Measurements from ENCODE around the gene LSM2. TPM values are rescaled to one million over a fixed set of nuclear protein-coding genes. Genes with fewer than 3 reads are reported as not detected.
"Not testable (repeated sequence)": the region's sequence is repeated elsewhere in the genome, so short reads cannot be mapped to it uniquely, and the experiment has no call there.

LSM2 gene
- total RNA-seq, 1 donor from 2014 or later: 55.8 TPM

GRCh38 chr6:31822036-31822821 lies 15.5 kb upstream of the LSM2 start:
- H3K27ac Mint-ChIP-seq: peak overlapping the region; percentile 96
- TF ChIP-seq CTCF (IDR thresholded peaks at IDR 0.05; ENCODE audit: unreplicated experiment): no peak
- H3K4me1 Mint-ChIP-seq: peaks cover 68% of the 10 kb centered on the region
- no peaks in the 10 kb centered on the region for H3K27me3 Mint-ChIP-seq (ENCODE audit: low read depth)
- peaks cover 10% of the 10 kb centered on the region for H3K36me3 Mint-ChIP-seq
- H3K4me3 Mint-ChIP-seq: peak overlapping the region; percentile 78
- H3K9me3 Mint-ChIP-seq: peaks cover 4% of the 10 kb centered on the region
- DNase-seq (ENCODE audit: low spot score in 2 of 2, unreplicated experiment in 2 of 2): peak in 1 of 2 experiments; percentile 58

GRCh38 chr6:31821301-31822035 lies 14.7 kb upstream of the LSM2 start:
- peaks cover 61% of the 10 kb centered on the region for H3K4me1 Mint-ChIP-seq
- peaks cover 4% of the 10 kb centered on the region for H3K9me3 Mint-ChIP-seq
- DNase-seq (ENCODE audit: low spot score in 2 of 2, unreplicated experiment in 2 of 2): peak in 1 of 2 experiments; percentile 57
- H3K27ac Mint-ChIP-seq: peak overlapping the region; percentile 96
- no peak for TF ChIP-seq CTCF (IDR thresholded peaks at IDR 0.05; ENCODE audit: unreplicated experiment)
- H3K4me3 Mint-ChIP-seq: peak overlapping the region; percentile 78
- H3K36me3 Mint-ChIP-seq: peaks cover 10% of the 10 kb centered on the region
- H3K27me3 Mint-ChIP-seq (ENCODE audit: low read depth): no peaks in the 10 kb centered on the region

- Mint-ChIP-seq H3K4me1 (peaks cover 53% of the 10 kb centered on the region), H3K4me3 (peak overlapping the region; percentile 78), H3K36me3 (peaks cover 10% of the 10 kb centered on the region)
- H3K27me3 Mint-ChIP-seq (ENCODE audit: low read depth); H3K9me3 Mint-ChIP-seq; DNase-seq (ENCODE audit: low spot score in 2 of 2, unreplicated experiment in 2 of 2); H3K27ac Mint-ChIP-seq: not testable (repeated sequence)
Observed at GRCh38 chr6:31820399-31820798, 13.6 kb upstream of the LSM2 start.

- Mint-ChIP-seq H3K36me3 (peaks cover 10% of the 10 kb centered on the region), H3K9me3 (peaks cover 4% of the 10 kb centered on the region), H3K27ac (peak overlapping the region; percentile 28), H3K27me3 (ENCODE audit: low read depth) (no peaks in the 10 kb centered on the region), H3K4me1 (peaks cover 52% of the 10 kb centered on the region), H3K4me3 (peak overlapping the region; percentile 22)
- DNase-seq (ENCODE audit: low spot score in 2 of 2, unreplicated experiment in 2 of 2): no peak
- no peak for TF ChIP-seq CTCF (IDR thresholded peaks at IDR 0.05; ENCODE audit: unreplicated experiment)
Observed at GRCh38 chr6:31819871-31820299, 13.1 kb upstream of the LSM2 start.

GRCh38 chr6:31817929-31818511 lies 11.3 kb upstream of the LSM2 start:
- H3K27ac Mint-ChIP-seq; H3K27me3 Mint-ChIP-seq (ENCODE audit: low read depth); DNase-seq (ENCODE audit: low spot score in 2 of 2, unreplicated experiment in 2 of 2); H3K9me3 Mint-ChIP-seq: not testable (repeated sequence)
- Mint-ChIP-seq H3K36me3 (peaks cover 10% of the 10 kb centered on the region), H3K4me1 (peaks cover 52% of the 10 kb centered on the region), H3K4me3 (peak overlapping the region; percentile 28)

GRCh38 chr6:31817133-31817928 lies 10.6 kb upstream of the LSM2 start:
- not testable (repeated sequence) for H3K9me3 Mint-ChIP-seq; DNase-seq (ENCODE audit: low spot score in 2 of 2, unreplicated experiment in 2 of 2); H3K27ac Mint-ChIP-seq; H3K27me3 Mint-ChIP-seq (ENCODE audit: low read depth)
- peaks cover 10% of the 10 kb centered on the region for H3K36me3 Mint-ChIP-seq
- peak overlapping the region; percentile 28 for H3K4me3 Mint-ChIP-seq
- H3K4me1 Mint-ChIP-seq: peaks cover 47% of the 10 kb centered on the region
